IMR-90 (cell line): ENCODE results near the gene PDE4C.

Experiments used
- BHLHE40 ChIP-seq: fragments of 150-350 bp; IDR thresholded peaks from 2 replicates; pipeline ENCODE4 v1.6.1; 2016; ENCODE audit warnings: mild to moderate bottlenecking, low read depth, low read length
- CTCF ChIP-seq: conservative IDR thresholded peaks from 2 replicates; pipeline ENCODE4 v1.5.1; 2012; ENCODE audit warnings: mild to moderate bottlenecking, low read depth, low read length, improper control_type of control experiment
- POLR2A ChIP-seq: IDR thresholded peaks from 2 replicates; pipeline ENCODE4 v1.6.1; 2012; ENCODE audit warnings: mild to moderate bottlenecking, low read depth, low read length
- RAD21 ChIP-seq: IDR thresholded peaks from 2 replicates; pipeline ENCODE4 v1.6.1; 2012; ENCODE audit warnings: low read length, improper control_type of control experiment
- RFX5 ChIP-seq: IDR thresholded peaks from 2 replicates; pipeline ENCODE4 v1.8.0; 2012; ENCODE audit warnings: low read depth, mild to moderate bottlenecking, low read length, moderate library complexity
- SMC3 ChIP-seq: fragments of 150-350 bp; IDR thresholded peaks from 2 replicates; pipeline ENCODE4 v1.6.1; 2016; ENCODE audit warnings: low read depth, mild to moderate bottlenecking, antibody characterized with exemption, low read length, moderate library complexity
- TF ChIP-seq, protein P1 (sequence below): fragments of 150-350 bp; IDR thresholded peaks from 2 replicates; pipeline ENCODE4 v1.6.1; 2017; ENCODE audit warnings: mild to moderate bottlenecking, antibody characterized with exemption, low read length, low read depth

- TF ChIP-seq CTCF (no peak), RFX5 (no peak), RAD21 (no peak), SMC3 (no peak), POLR2A (no peak), BHLHE40 (no peak)
- TF ChIP-seq, protein P1, sequence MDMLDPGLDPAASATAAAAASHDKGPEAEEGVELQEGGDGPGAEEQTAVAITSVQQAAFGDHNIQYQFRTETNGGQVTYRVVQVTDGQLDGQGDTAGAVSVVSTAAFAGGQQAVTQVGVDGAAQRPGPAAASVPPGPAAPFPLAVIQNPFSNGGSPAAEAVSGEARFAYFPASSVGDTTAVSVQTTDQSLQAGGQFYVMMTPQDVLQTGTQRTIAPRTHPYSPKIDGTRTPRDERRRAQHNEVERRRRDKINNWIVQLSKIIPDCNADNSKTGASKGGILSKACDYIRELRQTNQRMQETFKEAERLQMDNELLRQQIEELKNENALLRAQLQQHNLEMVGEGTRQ = no peak
These were observed at the start of gene PDE4C for GRCh38 chr19:18225702-18226468.
